HG03558 (cell line): ENCODE measurements around the gene COPA.
"Not testable (repeated sequence)": the region's sequence is repeated elsewhere in the genome, so short reads cannot be mapped to it uniquely, and the experiment has no call there.

Experiments used
- ATAC-seq: cut with Tn5 transposase; IDR thresholded peaks from one replicate; pipeline ENCODE4 v1.9.1; 2021; ENCODE audit warnings: moderate number of reproducible peaks; ENCODE audit not compliant: unreplicated experiment; ENCODE audit errors: extremely low read depth

COPA gene

DNA sequence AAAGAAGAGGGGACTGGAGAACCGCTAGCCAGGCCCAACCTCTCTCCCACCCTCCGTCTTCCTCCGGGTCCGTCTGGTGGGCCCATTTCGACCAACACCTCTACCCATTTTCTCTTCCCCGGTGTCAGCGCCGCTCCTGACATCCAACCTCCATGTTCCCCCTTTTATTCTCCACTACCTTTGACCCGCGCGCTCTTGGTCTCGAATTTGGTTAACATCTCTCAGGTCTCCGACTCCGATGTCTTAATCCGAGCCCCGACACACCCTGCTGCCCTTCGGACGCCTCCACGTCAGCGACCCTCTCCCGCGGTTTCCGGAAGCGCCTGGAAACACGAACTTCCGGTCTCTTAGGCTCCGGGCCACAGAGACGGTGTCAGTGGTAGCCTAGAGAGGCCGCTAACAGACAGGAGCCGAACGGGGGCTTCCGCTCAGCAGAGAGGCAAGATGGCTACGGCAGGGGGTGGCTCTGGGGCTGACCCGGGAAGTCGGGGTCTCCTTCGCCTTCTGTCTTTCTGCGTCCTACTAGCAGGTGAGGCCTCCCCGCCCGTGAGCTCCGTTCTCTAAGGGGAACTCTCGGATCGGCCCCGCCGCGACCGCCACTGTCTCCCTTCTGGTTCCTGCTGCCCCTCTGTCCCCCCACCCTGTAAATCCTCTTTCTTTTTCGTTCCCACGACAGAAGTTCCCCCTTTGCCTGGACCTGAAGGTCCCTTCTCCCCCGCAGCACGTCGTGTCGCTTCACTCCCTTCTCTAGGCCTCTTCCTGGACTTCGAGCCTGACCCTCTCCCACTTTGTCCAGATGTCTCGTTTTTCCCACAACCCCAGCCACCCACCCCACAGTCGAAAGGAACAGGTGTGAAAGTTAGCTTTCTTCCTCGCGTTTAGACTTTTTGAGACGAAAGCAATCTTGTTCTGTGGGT, at the start of gene COPA, which contains the start of gene NCSTN:
Gene COPA (minus strand): TSS at position 298 of the 917 bp plus-strand sequence. CDS start 80 bp downstream, at position 218.
Gene NCSTN (plus strand): TSS at position 431 of the 917 bp plus-strand sequence. CDS start 14 bp downstream, at position 445.
- peak; percentile 72 for ATAC-seq

DNA sequence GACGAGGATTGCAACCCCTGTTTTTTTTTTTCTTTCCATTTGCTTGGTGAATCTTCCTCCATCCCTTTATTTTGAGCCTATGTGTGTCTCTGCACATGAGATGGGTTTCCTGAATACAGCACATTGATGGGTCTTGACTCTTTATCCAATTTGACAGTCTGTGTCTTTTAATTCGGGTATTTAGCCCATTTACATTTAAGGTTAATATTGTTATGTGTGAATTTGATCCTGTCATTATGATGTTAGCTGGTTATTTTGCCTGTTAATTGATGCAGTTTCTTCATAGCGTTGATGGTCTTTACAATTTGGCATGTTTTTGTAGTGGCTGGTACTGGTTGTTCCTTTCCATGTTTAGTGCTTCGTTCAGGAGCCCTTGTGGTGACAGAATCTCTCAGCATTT, 45.4 kb upstream of the COPA start:
- not testable (repeated sequence) for ATAC-seq

DNA sequence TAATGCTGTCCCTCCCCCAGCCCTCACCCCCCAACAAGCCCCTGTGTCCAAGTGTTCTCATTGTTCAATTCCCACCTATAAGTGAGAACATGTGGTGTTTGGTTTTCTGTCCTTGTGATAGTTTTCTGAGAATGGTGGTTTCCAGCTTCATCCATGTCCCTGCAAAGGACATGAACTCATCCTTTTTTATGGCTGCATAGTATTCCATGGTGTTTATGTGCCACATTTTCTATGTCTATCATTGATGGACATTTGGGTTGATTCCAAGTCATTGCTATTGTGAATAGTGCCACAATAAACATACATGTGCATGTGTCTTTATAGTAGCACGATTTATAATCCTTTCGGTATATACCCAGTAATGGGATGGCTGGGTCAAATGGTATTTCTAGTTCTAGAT, 41.8 kb upstream of the COPA start:
- ATAC-seq = not testable (repeated sequence)

DNA sequence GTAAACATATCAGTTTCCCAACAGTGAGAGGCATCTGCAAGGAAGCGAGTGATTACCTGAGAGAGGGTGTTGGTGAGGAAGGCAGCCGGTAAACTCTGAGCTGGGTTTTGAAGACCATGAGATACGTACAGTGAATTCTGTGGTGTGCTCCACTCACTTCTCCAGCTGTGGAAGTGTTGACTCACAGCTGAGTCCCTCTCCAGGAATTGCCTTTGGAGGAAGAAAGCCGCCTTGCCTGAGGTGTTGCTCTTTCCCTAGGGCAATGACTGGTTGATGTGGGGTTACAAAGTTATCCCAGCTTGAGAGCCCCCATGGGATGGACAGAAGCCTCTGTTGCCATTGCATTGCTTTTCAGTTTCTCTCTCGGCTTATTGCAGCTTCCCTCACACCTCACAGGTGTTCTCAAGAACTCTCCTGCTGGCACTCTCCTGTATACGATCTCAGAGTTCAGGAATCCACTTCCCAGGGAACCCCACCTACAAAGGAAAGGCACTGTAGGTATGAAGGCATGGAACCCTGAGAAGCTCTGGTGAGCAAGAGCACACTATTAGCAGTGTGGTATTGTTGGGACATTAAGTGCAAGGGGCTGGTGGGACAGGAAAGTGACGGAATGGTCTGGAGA, 34.6 kb upstream of the COPA start:
- no peak for ATAC-seq

DNA sequence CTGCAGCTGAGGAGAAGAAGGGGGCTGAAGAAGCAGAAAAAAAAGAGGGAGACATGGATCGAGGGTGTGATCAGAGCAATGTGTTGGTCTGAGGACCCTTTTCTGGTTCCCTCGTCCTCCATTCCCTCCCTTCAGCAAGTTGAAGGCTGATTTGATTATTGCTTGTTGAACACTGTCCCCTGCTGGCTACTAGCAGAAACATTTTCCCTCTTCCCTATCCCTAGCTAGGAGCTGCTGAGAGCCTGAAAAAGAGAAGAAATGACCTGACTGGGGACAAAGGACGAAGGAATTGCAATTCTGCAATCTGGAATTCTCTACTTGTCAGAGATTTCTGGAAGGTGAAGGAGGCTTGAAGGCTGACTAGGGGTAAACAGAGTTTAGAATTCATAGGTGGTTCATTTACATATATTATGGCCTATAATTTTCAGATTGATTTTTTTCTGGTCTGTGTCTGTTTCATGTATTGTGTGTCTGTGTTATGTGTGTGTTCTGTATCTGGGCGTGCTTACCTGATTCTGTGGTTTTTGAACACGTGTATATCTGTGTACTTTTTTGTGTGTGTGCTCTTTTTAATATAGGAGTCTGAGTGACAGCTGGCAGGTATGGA, 33.6 kb upstream of the COPA start:
- no peak for ATAC-seq

DNA sequence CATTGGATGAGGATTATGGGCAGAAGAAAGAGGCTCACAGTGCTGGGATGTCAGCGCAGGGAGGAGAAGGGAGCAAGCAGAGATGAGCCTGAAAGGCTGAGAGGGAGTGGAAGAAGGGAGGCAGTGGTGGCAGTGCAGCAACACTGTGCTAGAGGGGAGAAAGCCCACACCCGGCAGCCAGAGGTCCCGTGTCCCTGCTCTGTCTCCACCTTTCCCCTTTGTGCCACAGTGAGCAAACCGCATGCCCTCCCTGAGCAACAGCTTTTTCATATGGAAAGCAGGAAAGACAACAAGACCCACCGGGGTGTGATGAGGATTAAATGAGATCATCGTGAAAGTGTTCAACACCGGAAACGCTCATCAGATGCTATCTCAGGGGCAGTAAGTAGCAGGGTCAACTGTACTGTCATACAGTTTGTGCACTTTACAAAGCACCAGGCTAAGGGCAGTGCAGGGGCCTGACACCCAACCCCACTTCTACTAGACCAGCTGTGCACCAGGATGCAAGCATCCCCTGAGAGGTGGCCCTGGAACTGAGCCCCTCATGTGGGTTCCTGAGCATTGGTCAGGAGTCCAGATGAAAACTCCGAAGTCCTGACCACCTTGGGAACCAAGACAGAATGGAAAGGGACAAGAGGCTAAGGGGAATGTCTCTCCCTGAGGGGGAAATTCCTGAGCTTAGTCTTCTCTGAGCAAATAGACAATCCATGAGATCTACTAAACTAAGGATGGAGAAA, 32.9 kb upstream of the COPA start:
- no peak for ATAC-seq

DNA sequence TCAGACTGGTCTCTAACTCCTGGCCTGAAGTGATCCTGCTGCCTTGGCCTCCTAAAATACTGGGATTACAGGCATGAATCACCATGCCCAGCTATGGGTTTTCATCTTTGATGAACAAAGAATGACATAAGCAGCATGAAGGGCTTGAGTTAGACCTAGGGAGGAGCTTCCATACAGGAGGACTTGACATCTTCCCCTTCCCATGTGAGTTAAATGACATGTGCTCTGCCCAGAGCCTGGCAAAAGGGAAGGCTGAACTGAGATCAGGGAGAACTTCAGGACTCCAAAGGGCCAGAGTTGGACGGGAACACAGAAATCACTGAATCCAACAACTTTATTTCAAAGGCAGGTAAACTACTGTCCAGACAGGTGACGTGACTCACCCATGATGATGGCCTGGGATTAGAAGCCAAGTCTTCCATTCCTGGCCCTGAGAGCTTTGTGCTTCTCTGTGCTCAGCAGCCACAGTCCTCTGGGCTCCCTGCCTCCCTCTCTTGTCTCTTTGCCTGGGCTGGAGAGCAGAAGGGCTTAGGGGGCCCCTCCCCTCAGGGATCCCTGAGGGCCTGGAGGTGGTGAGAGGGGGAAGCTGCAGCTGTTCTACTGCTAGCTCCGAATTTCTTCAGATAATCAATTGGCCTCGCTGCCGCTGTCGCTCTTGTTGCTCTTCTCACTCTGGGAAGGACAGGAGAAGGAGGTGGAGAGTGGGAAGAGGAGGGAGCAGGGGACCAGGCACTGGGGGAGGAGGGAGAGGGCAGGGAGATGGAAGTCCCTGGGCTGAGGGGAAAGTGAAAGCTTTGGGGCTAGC, 31.5 kb upstream of the COPA start:
- ATAC-seq = no peak

DNA sequence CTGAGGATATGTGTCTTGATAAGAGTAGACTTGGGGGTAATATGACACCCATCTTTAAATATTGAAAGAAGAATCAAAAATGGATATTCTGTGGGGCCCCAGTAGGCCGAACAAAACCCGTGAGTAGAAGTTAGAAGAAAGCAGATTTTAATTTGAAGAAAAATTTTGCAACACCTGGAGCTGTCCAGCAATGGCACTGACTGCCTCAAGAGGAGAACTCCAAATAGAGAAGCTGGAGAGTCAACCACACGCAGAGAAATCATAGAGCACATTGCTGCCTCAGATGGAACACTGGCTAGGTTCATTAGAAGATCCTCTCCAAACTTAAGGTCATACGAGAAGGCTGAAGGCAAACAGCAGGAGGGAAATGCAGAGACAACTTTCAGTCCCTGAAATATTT, 30.6 kb upstream of the COPA start:
- ATAC-seq = no peak

DNA sequence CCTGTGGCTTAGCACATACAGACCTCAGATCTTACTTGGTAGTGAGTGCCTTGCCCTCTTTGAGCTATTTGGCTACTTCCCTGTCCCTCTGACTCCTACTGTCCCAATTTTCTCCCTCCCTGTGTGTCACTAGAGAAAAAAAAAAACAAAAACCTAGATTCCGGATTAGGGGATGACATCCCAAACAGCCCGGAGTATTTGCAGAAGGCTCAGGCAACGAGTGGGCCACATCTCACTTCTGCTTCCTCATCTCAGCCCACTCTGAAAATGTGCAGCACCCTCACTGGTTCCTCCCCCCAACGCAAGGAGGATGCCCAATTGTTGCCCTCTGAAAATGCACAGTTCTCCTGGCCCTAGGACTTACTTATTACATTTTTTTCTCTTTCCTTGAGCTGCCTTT, 28.7 kb upstream of the COPA start:
- no peak for ATAC-seq

DNA sequence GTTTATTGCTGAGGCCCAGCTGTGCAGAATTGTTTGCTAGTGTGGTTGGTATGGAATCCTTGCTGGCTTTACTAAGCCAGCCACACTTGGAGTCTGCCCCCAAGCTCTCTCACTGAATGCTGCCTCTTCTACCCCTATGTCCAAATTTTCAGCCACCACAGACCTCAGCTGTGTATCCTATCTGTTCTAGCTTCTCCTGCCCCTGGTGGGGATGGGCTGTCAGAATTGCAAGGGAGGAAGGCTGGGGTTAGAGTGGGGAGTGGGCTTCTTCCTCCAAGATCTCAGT, 28.2 kb upstream of the COPA start:
- ATAC-seq = no peak

DNA sequence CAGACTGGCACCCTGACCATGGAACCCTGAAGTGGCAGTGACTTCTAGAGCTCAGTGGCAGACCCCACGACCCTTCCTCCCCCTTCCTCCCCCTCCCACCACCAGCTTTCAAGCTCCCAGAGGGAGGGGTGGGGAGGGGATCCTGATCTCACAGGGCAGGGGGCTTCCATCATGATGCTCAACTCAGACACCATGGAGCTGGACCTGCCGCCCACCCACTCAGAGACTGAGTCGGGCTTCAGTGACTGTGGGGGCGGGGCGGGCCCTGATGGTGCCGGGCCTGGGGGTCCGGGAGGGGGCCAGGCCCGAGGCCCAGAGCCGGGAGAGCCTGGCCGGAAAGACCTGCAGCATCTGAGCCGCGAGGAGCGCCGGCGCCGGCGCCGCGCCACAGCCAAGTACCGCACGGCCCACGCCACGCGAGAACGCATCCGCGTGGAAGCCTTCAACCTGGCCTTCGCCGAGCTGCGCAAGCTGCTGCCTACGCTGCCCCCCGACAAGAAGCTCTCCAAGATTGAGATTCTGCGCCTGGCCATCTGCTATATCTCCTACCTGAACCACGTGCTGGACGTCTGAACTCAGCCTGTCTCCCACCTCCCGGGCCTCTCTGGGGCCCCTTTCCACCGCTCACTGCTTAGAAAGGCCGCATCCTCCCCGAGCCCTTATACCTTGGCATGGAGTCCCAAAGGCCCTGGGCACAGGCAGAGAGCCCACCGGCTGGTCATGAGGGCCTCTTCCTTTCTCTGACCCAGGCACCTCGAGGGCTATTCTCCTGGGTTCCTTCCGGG, 27.7 kb upstream of the COPA start:
- no peak for ATAC-seq

DNA sequence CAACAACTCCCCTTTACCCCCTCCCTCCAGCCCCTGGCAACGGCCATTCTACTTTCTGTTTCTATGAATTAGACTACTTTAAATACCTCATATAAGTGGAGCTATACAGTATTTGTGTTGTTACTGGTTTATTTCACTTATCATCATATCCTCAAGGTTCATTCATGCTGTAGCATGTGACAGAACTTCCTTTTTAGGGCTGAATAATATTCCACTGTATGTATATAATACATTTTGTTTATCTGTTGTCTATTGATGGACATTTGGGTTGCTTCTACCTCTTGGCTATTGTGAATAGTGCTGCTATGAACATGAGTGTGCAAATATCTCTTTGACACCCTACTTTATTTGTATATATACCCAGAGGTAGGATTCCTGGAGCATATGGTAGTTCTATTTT, 26.0 kb upstream of the COPA start:
- ATAC-seq = no peak

DNA sequence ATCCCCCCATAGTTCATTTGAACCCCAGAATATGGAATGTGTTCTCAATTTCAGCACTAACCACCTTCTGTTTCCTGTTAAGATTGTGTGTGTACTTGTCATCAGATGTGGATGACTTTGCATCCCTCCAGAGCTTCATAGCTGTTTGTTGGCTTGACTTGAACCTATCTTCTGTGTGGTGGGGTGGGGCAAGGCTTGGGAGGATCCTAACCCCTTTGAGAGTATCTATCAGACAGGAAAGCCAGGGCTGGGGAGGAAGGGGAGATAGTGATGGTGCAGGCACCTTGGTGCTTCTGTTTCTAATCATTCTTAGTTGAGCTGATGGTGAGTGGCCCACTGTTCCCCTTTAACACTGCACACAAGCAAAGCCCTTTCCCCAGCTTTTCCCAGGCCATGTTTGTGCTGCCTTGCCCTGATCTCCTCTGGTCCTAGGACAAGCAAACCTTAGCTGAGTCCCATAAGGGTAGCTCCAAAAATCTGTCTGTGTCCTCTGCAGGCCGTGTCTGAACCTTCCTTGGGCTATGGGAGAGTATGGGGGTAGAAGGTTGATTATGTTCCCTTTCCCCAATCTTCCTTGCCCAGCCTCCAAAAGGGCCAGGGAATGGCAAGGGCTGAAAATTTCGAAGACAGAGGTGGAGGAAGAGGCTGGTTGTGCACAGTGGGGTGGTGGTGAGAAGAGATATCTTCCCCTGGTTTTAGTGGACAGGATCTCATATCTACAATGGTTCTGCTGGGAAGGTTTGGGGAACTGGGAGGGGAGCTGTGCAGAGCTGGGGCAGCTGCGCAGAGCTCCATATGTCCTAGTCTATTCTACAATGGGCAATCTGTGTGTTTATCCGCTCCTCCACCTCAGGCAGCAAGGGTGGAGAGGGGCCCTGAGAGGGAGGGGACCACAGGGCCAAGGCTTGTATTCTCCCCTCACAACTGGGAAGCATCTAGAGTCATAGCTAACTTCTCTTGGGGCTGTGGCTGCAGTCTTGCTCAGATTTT, 25.2 kb upstream of the COPA start:
- no peak for ATAC-seq

DNA sequence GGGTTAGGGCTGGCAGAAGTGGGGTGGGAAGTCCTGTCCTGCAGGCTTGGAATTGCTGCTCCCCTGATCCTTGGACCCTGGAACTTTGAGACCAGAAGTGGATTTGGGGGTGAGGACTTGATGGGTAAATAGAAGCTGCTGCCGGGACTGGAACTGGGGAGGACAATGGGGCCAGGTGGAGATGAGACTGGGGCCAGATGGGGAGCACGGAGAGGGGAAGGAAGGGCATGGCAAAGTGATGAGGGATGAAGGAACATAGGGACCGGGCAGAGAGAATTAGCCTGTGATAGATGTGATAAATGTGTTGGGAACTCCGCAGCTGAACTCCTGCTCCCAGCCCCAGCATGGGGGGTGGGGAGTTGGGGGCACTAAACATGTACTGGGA, 24.5 kb upstream of the COPA start:
- ATAC-seq = no peak

DNA sequence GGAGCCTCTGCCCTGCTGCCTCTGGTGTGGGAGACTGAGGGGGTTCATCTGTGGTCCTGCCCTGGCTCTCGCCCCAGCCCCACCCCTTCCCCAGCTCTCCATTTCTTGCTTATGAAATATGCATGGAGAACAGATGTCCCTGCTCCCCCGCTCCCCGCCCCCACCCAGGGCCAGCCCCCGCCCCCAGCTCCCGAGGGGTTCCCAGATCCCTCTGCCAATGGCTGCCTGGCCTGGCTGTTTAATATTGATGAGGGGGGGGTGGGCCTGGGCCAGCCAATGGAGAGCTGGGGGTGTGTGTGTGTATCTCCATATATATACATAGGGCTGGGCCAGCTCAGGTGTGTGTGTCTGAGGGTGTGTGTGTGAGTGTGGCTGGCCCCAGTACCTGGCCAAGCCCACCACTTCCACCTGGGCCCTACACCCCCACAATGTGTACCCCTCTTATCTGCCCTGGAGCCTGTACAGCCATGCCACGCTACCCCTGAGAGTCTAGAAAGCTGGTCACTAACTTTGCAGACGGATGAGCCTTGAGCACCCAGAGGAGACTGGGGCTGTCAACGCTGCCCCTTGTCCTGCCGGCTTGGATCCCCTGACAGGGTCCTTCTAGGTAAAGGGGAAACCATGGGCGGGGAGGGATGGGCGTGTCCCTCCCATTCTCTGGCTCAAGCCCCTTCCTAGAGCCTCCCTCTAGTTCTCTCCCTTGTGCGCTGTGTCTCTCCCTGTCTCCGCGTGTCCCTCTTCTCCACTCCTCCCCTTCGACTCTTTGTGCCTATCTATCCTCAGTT, 23.9 kb upstream of the COPA start, which contains the start of gene NHLH1:
Gene NHLH1 (plus strand): TSS at position 341 of the 785 bp plus-strand sequence. CDS start 3,661 bp downstream, outside the sequence.
- ATAC-seq = no peak

DNA sequence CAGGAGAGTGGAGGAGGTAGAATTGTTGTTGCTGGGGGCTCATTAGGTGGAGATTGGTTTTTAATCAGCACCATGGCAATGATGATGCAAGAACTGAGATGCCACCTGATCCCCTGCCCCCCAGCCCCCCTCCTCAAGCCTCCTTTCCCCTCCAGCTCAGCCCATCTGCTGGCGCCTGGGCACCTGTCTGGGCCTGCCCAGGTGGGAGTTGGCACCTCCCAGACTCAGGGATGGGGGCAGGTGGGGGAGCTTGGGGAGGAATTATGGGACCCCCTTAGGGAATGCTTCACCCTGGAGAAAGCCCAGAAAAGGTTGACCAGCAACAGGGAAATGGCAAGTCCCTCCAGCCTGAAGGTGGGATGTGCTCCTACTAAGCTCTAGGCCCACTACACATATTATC, 22.3 kb upstream of the COPA start:
- ATAC-seq = no peak
